ENCODE data around the gene RAB11A. TPM values are rescaled to one million over a fixed set of nuclear protein-coding genes. Genes with fewer than 3 reads are reported as not detected.

The RAB11A gene
- polyA plus RNA-seq, 1 of the 3 experiments (the other 2 are of a cell fraction) = 352 TPM

GRCh38 chr15:65929573-65929972, 60.3 kb downstream of the RAB11A start:
- H2AFZ ChIP-seq (ENCODE audit: low read depth) = no peak overlapping the region
- no peaks in the 10 kb centered on the region for H3K36me3 ChIP-seq (replicated peaks in 1 of 2; ENCODE audit: control insufficient read depth in 1 of 2, insufficient read depth in 2 of 2, low read length in 1 of 2)
- POLR2A ChIA-PET = no interaction called here
- H3K4me3 ChIP-seq (ENCODE audit: low read depth in 2 of 2, low read length in 1 of 2) = no peak overlapping the region
- H3F3A ChIP-seq (replicated peaks; ENCODE audit: insufficient read depth) = no peaks in the 10 kb centered on the region
- DNase-seq = no peak
- 90% methylated on average over 3 of the region's 7 CpGs for WGBS (ENCODE audit: low lambda C conversion rate)
- no peaks in the 10 kb centered on the region for H3K9me3 ChIP-seq
- H3K27ac ChIP-seq (ENCODE audit: low read depth in 2 of 2, low read length in 1 of 2) = no peak overlapping the region
- H3K4me2 ChIP-seq = no peak overlapping the region
- no peaks in the 10 kb centered on the region for H4K20me1 ChIP-seq (ENCODE audit: insufficient read depth)
- H3K79me2 ChIP-seq (ENCODE audit: insufficient read depth) = no peaks in the 10 kb centered on the region
- H3K4me1 ChIP-seq (ENCODE audit: control insufficient read depth in 1 of 2, insufficient read depth in 2 of 2, low read depth in 1 of 2, low read length in 1 of 2) = no peaks in the 10 kb centered on the region; a peak in 1 of 4 replicates
- CTCF ChIA-PET = interaction anchor here (0.9 to 3.1 kb wide), 4 partner anchors 13 to 357 kb away, joined by 3 to 14 read pairs (median 6); no protein-coding TSS in a partner anchor
- no peak overlapping the region for H3K9ac ChIP-seq
- TF ChIP-seq ELF1 (IDR thresholded peaks at IDR 0.05) (no peak), TEAD4 (IDR thresholded peaks at IDR 0.05; ENCODE audit: borderline replicate concordance, insufficient read depth) (no peak), JUND (IDR thresholded peaks at IDR 0.05) (no peak), MXI1 (IDR thresholded peaks at IDR 0.05; ENCODE audit: low read depth, low read length) (no peak), YY1 (IDR thresholded peaks at IDR 0.05; ENCODE audit: low read depth) (no peak), PBX3 (IDR thresholded peaks at IDR 0.05) (no peak), RAD21 (IDR thresholded peaks at IDR 0.05; ENCODE audit: low read length) (no peak), CHD2 (IDR thresholded peaks at IDR 0.05; ENCODE audit: low read length, partially characterized antibody) (no peak), RCOR1 (IDR thresholded peaks at IDR 0.05; ENCODE audit: low read length) (no peak), MEF2A (IDR thresholded peaks at IDR 0.05; ENCODE audit: borderline replicate concordance, low read depth) (no peak), USF1 (IDR thresholded peaks at IDR 0.05; ENCODE audit: borderline replicate concordance, low read depth) (no peak), GATA2 (CRISPR knock-in tag; IDR thresholded peaks at IDR 0.05) (no peak), SIN3A (IDR thresholded peaks at IDR 0.05; ENCODE audit: borderline replicate concordance, low read depth, low read length) (no peak), TAF1 (IDR thresholded peaks at IDR 0.05; ENCODE audit: borderline replicate concordance, low read depth, low read length) (no peak), CTCF (IDR thresholded peaks at IDR 0.05) (no peak), NFIC (IDR thresholded peaks at IDR 0.05; ENCODE audit: borderline replicate concordance) (no peak), REST (IDR thresholded peaks at IDR 0.05; ENCODE audit: low read depth, low read length) (no peak), USF2 (IDR thresholded peaks at IDR 0.05; ENCODE audit: borderline replicate concordance, low read depth, low read length) (no peak), ZBTB33 (IDR thresholded peaks at IDR 0.05; ENCODE audit: borderline replicate concordance, low read depth) (no peak), IRF3 (IDR thresholded peaks at IDR 0.05; ENCODE audit: low read depth, low read length) (no peak)
- no peaks in the 10 kb centered on the region for H3K9me2 ChIP-seq
- no peaks in the 10 kb centered on the region for H3K27me3 ChIP-seq (ENCODE audit: insufficient read depth)
